GM23248 (cell line): ENCODE results near the gene GDI2.

ENCODE experiments used
- EZH2 ChIP-seq: fragments of 200-600 bp; sonication (generic); IDR thresholded peaks from 2 replicates; pipeline ENCODE4 v1.6.1; 2018; ENCODE audit warnings: antibody characterized with exemption, mild to moderate bottlenecking; ENCODE audit not compliant: insufficient read depth, poor library complexity, severe bottlenecking
- EZH2phosphoT487 ChIP-seq: fragments of 200-600 bp; sonication (generic); IDR thresholded peaks from 2 replicates; pipeline ENCODE4 v1.6.1; 2018; ENCODE audit warnings: antibody characterized with exemption, moderate library complexity, mild to moderate bottlenecking, low read depth; ENCODE audit not compliant: insufficient read depth

GRCh38 chr10:5840314-5841307, 27.4 kb upstream of the GDI2 start:
- TF ChIP-seq EZH2 (no peak), EZH2phosphoT487 (no peak)
